Endothelial cell of umbilical vein (primary cell): Measurements from ENCODE around the gene ACTR2. TPM values are rescaled to one million over a fixed set of nuclear protein-coding genes. Genes with fewer than 3 reads are reported as not detected.

ENCODE experiments used
- BruUV-seq: library from RNA; stranded (reverse); fragments of 400-500 nt; replicated peaks from 2 replicates; lab custom pipeline; 2021; lab: Mats Ljungman, UMichigan
- CTCF ChIA-PET: fragments of 300-600, 350-600 bp; sonication (Branson Sonifier 250); formaldehyde crosslinking; loops from one replicate; lab custom pipeline; 2021; ENCODE audit warnings: antibody characterized with exemption, inconsistent platforms; lab: Charles Lee
- POLR2A ChIA-PET: fragments of 300-600, 350-600 bp; sonication (Branson Sonifier 250); formaldehyde crosslinking; loops from one replicate; lab custom pipeline; 2021; ENCODE audit warnings: antibody characterized with exemption, inconsistent platforms; lab: Charles Lee
- DNase-seq: peaks from one replicate; pipeline ENCODE4 v3.0.0-alpha.2; 2011; ENCODE audit warnings: low read depth, low spot score
- FAIRE-seq: peaks from 2 replicates; lab custom pipeline; 2011; peaks lifted over from hg19 to GRCh38; lab: Jason Lieb, UNC
- H2AFZ ChIP-seq: 2 replicates; pipeline ENCODE4 v1.6.0; 2012; ENCODE audit warnings: low read depth, low read length, control low read depth, inconsistent platforms
- H3K27ac ChIP-seq: 2 replicates; pipeline ENCODE4 v1.5.1; 2011; ENCODE audit warnings: low read depth, mild to moderate bottlenecking, control low read depth, low read length, moderate library complexity; ENCODE audit not compliant: insufficient read depth
- H3K27me3 ChIP-seq, 2 experiments: 2 replicates each; pipeline versions ENCODE4 v1.6.0 to v1.6.1; 2011; ENCODE audit warnings: low read length in 2 of 2, mixed read lengths in 1 of 2; ENCODE audit not compliant: control insufficient read depth in 2 of 2, insufficient read depth in 2 of 2
- H3K36me3 ChIP-seq, 2 experiments: 2 replicates in 1 of 2; 3 replicates in 1 of 2; pipeline ENCODE4 v1.5.1; 2011; ENCODE audit warnings: low read length in 2 of 2, mild to moderate bottlenecking in 1 of 2, moderate library complexity in 1 of 2; ENCODE audit not compliant: control insufficient read depth in 2 of 2, insufficient read depth in 2 of 2; ENCODE audit errors: extremely low read depth in 1 of 2
- H3K4me1 ChIP-seq: 3 replicates; pipeline ENCODE4 v1.5.1; 2011; ENCODE audit warnings: mild to moderate bottlenecking, low read length; ENCODE audit not compliant: control insufficient read depth, insufficient read depth; ENCODE audit errors: extremely low read depth
- H3K4me2 ChIP-seq: 2 replicates; pipeline ENCODE4 v1.6.1; 2011; ENCODE audit warnings: low read length, control low read depth, mixed read lengths; ENCODE audit not compliant: insufficient read depth
- H3K4me3 ChIP-seq, 3 experiments: fragments of 200-600 bp in 1 of 3; sonication (generic), shearing (Covaris generic) in 1 of 3; replicated peaks in 1 of 3; 2 replicates each; pipeline ENCODE4 v1.5.1; 2011 to 2016; ENCODE audit warnings: control low read depth in 3 of 3, low read length in 3 of 3, mild to moderate bottlenecking in 2 of 3, inconsistent platforms in 1 of 3, low read depth in 1 of 3, moderate library complexity in 1 of 3; ENCODE audit not compliant: insufficient read depth in 1 of 3
- H3K79me2 ChIP-seq: 2 replicates; pipeline ENCODE4 v1.6.0; 2012; ENCODE audit warnings: low read length, inconsistent platforms; ENCODE audit not compliant: control insufficient read depth, insufficient read depth
- H3K9ac ChIP-seq: replicated peaks from 2 replicates; pipeline ENCODE3; 2011; ENCODE audit warnings: low read length, control low read depth; ENCODE audit not compliant: insufficient read depth; ENCODE audit errors: extremely low read depth
- H3K9me1 ChIP-seq: replicated peaks from 3 replicates; pipeline ENCODE4 v1.6.0; 2011; ENCODE audit warnings: mild to moderate bottlenecking, low read length; ENCODE audit not compliant: control insufficient read depth, insufficient read depth; ENCODE audit errors: extremely low read depth
- H3K9me3 ChIP-seq: replicated peaks from 2 replicates; pipeline ENCODE4 v1.5.1; 2012; ENCODE audit warnings: low read length, inconsistent platforms; ENCODE audit not compliant: control insufficient read depth, insufficient read depth
- H4K20me1 ChIP-seq: replicated peaks from 2 replicates; pipeline ENCODE3; 2011; ENCODE audit warnings: mild to moderate bottlenecking, low read length; ENCODE audit not compliant: control insufficient read depth, insufficient read depth; ENCODE audit errors: extremely low read depth
- CTCF ChIP-seq, 2 donors: IDR thresholded peaks; 1 replicate in 1 of 2; 2 replicates in 1 of 2; pipeline ENCODE4 v1.5.1; 2011; ENCODE audit warnings: low read length in 2 of 2, mild to moderate bottlenecking in 2 of 2, moderate library complexity in 2 of 2, control low read depth in 1 of 2, inconsistent platforms in 1 of 2, low read depth in 1 of 2; ENCODE audit not compliant: insufficient read depth in 1 of 2; ENCODE audit errors: extremely low read depth in 1 of 2
- EZH2 ChIP-seq: IDR thresholded peaks from 2 replicates; pipeline ENCODE4 v1.6.1; 2012; ENCODE audit warnings: borderline replicate concordance, low read depth, mild to moderate bottlenecking, moderate library complexity, low read length, inconsistent platforms; ENCODE audit not compliant: severe bottlenecking
- FOS ChIP-seq: IDR thresholded peaks from 2 replicates; pipeline ENCODE4 v1.6.1; 2011; ENCODE audit warnings: mild to moderate bottlenecking, low read length, moderate library complexity, borderline replicate concordance; ENCODE audit not compliant: insufficient read depth
- GATA2 ChIP-seq: IDR thresholded peaks from 2 replicates; pipeline ENCODE4 v1.7.0; 2011; ENCODE audit warnings: low read depth, mild to moderate bottlenecking, moderate library complexity, mixed read lengths, low read length; ENCODE audit not compliant: insufficient read length, insufficient read depth
- JUN ChIP-seq: IDR thresholded peaks from 2 replicates; pipeline ENCODE4 v1.6.1; 2011; ENCODE audit warnings: borderline replicate concordance, low read depth; ENCODE audit not compliant: insufficient read length, insufficient read depth
- MYC ChIP-seq: IDR thresholded peaks from one replicate; pipeline ENCODE4 v1.6.1; 2011; ENCODE audit warnings: mild to moderate bottlenecking, low read depth, low read length
- POLR2A ChIP-seq: IDR thresholded peaks from 2 replicates; pipeline ENCODE4 v1.6.1; 2012; ENCODE audit warnings: low read depth, mild to moderate bottlenecking, control low read depth, low read length
- POLR2AphosphoS5 ChIP-seq: IDR thresholded peaks from 2 replicates; pipeline ENCODE4 v1.6.1; 2012; ENCODE audit warnings: low read depth, mild to moderate bottlenecking, control low read depth, low read length, moderate library complexity; ENCODE audit not compliant: insufficient read depth
- dilution Hi-C: fragments of 300-500 bp; cut with MboI; formaldehyde crosslinking; loops from one replicate; pipeline ENCODE4 v1.15.0; 2019; ENCODE audit warnings: low sequenced_read_pairs; ENCODE audit not compliant: extremely low pct_ligation_motif_present
- intact Hi-C: fragments of 100-400 bp; cut with micrococcal nuclease; formaldehyde crosslinking; loops from one replicate; pipeline ENCODE4 v1.10.0; 2022
- polyA plus RNA-seq, 4 experiments: library from polyadenylated mRNA; depleted of rRNA in 3 of 4; stranded (reverse) in 3 of 4; unstranded in 1 of 4; fragments of >200 nt; gene quantifications; 2 replicates each; pipeline versions ENCODE4 v1.2.1 to v1.2.3, GENCODE V29; 2011 to 2012; ENCODE audit warnings: missing spikeins in 1 of 4
- total RNA-seq: library from RNA; stranded (reverse); gene quantifications from 2 replicates; pipeline ENCODE4 v1.2.3, GENCODE V29; 2021
- TF ChIP-seq, protein P1 (sequence below): IDR thresholded peaks from 2 replicates; pipeline ENCODE4 v1.6.1; 2011; ENCODE audit not compliant: insufficient read depth, insufficient read length

Gene ACTR2
- total and polyA plus RNA-seq, 2 donors (not counting 3 experiments of a cell fraction or from before 2014, with no cell fraction given) = 48.7 to 287 TPM

- no peak overlapping the region for H3K4me3 ChIP-seq
Observed at GRCh38 chr2:65277791-65278483, 50.3 kb downstream of the ACTR2 start.

More at GRCh38 chr2:65277791-65278483, 50.3 kb downstream of the ACTR2 start:
- Histone ChIP-seq H3K9ac (no peak overlapping the region), H3K27ac (no peak overlapping the region), H2AFZ (no peak overlapping the region), H3K9me1 (no peaks in the 10 kb centered on the region), H4K20me1 (no peaks in the 10 kb centered on the region), H3K27me3 (peaks cover 3 to 11% of the 10 kb centered on the region in 2 experiments), H3K36me3 (peaks cover 0 to under 1% of the 10 kb centered on the region in 2 experiments), H3K4me2 (no peak overlapping the region), H3K79me2 (no peaks in the 10 kb centered on the region), H3K4me1 (peaks cover 16% of the 10 kb centered on the region), H3K9me3 (no peaks in the 10 kb centered on the region)
- TF ChIP-seq POLR2AphosphoS5 (no peak), MYC (no peak), POLR2A (no peak), FOS (no peak), CTCF (IDR thresholded peaks at IDR 0.05; ENCODE audit: extremely low read depth in 1 of 2, insufficient read depth in 1 of 2, low read depth in 1 of 2, low read length in 2 of 2) (no peak), EZH2 (no peak), JUN (no peak), GATA2 (no peak)
- TF ChIP-seq, protein P1, sequence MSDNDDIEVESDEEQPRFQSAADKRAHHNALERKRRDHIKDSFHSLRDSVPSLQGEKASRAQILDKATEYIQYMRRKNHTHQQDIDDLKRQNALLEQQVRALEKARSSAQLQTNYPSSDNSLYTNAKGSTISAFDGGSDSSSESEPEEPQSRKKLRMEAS = no peak
- CTCF ChIA-PET = interaction anchor here (1.1 to 2.0 kb wide), 4 partner anchors 13 to 275 kb away, joined by 3 to 7 read pairs (median 4); no protein-coding TSS in a partner anchor
- intact Hi-C loops (loop anchor here (5.0 kb wide), 1 partner anchor 89 kb away; no protein-coding TSS in a partner anchor), dilution Hi-C loops (no loop called here)
- no TSS peak for BruUV-seq
- no peak for DNase-seq
- POLR2A ChIA-PET = interaction anchor here (0.7 kb wide), 1 partner anchor 26 kb away, joined by 3 read pairs; no protein-coding TSS in a partner anchor
- no peak for FAIRE-seq
